ENCODE results near the gene DDX49.

Gene DDX49

GRCh38 chr19:18919086-18919899, at the start of gene DDX49, which contains the start of gene COPE:
Gene DDX49, plus strand, starts transcription at chr19:18919715. Its CDS starts 27 bp downstream, at chr19:18919742.
Gene COPE, minus strand, starts transcription at chr19:18919387. Its CDS starts 39 bp downstream, at chr19:18919348.
- peak within 1 kb of the TSS; percentile 75 for H3K27ac ChIP-seq (ENCODE audit: low read depth, low read length)
- TF ChIP-seq EZH2phosphoT487 (conservative IDR thresholded peaks at IDR 0.05; ENCODE audit: low read length) (no peak), CTCF (IDR thresholded peaks at IDR 0.05; ENCODE audit: insufficient read depth, low read length, poor library complexity, severe bottlenecking) (no peak)
- peak within 1 kb of the TSS; percentile 82 for H3K9ac ChIP-seq (ENCODE audit: low read length)
- H4K20me1 ChIP-seq (ENCODE audit: low read depth, low read length): no peaks in the 10 kb centered on the region; the same call in 1 of the 2 replicates
- no peaks in the 10 kb centered on the region for H3K9me2 ChIP-seq (replicated peaks; ENCODE audit: insufficient read depth, low read length)
- H3K36me3 ChIP-seq (ENCODE audit: low read length): no peaks in the 10 kb centered on the region
- H3K4me2 ChIP-seq (ENCODE audit: low read depth, low read length, poor library complexity, severe bottlenecking): peak within 1 kb of the TSS; percentile 89
- no peaks in the 10 kb centered on the region for H3K27me3 ChIP-seq (ENCODE audit: low read length)
- H3K9me3 ChIP-seq (ENCODE audit: insufficient read depth, low read length): no peaks in the 10 kb centered on the region
- H2AFZ ChIP-seq (ENCODE audit: low read depth, low read length, severe bottlenecking): peak within 1 kb of the TSS; percentile 43
- peak within 1 kb of the TSS; percentile 94 for H3K4me3 ChIP-seq (ENCODE audit: insufficient read depth, low read length, poor library complexity, severe bottlenecking)
- H3F3A ChIP-seq (ENCODE audit: insufficient read depth): peaks cover 6% of the 10 kb centered on the region; the same call in 1 of the 2 replicates
- H3K79me2 ChIP-seq (ENCODE audit: insufficient read depth, low read length): peaks cover 62% of the 10 kb centered on the region

DNA sequence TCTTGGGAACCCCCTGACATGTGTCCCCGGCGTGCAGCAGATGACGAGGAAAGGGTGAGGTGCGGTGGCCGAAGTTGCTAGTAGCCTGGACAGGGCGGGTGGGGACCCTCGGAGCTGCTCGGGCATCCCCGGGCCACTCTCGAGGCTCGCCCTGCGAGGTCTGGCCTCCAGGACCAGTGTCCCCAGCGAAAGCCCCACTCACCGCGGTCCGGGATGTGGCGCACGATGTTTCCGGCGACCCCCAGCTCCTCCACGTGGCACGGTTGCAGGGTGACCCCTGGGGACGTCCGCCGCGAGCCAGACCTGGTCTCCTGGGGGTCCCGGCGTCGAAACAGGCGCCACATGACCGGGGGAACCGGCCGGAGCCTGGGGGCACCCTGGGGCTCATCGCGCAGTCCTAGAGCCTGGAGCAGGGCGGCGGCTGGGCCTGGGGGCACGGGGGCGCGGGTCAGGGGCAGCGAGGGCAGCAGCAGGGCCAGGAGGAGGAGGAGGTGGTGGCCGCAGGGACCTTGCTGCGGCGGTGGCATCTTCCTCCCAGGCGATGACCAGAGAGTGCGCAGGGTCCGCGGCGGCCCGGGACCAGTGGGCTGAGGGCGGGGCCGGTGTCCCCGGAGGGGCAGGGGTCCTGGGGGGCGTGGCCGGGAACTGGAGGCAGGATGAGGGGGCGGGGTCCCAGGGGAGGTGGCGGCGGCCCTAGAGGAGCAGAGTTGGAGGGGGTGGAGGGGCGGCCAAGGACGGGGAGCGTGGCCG, 49.6 kb upstream of the DDX49 start:
- Histone ChIP-seq H3K79me2 (ENCODE audit: insufficient read depth, low read length) (no peaks in the 10 kb centered on the region), H2AFZ (ENCODE audit: low read depth, low read length, severe bottlenecking) (no peak overlapping the region), H3K4me3 (ENCODE audit: insufficient read depth, low read length, poor library complexity, severe bottlenecking) (no peak overlapping the region), H3K9ac (ENCODE audit: low read length) (no peak overlapping the region), H3K9me2 (replicated peaks; ENCODE audit: insufficient read depth, low read length) (no peaks in the 10 kb centered on the region), H3K36me3 (ENCODE audit: low read length) (peaks cover 4% of the 10 kb centered on the region; the same call in 1 of the 2 replicates), H3K9me3 (ENCODE audit: insufficient read depth, low read length) (no peaks in the 10 kb centered on the region), H3K27ac (ENCODE audit: low read depth, low read length) (no peak overlapping the region), H3K27me3 (ENCODE audit: low read length) (no peaks in the 10 kb centered on the region), H3K4me2 (ENCODE audit: low read depth, low read length, poor library complexity, severe bottlenecking) (no peak overlapping the region), H4K20me1 (ENCODE audit: low read depth, low read length) (no peaks in the 10 kb centered on the region), H3F3A (ENCODE audit: insufficient read depth) (no peaks in the 10 kb centered on the region)
- TF ChIP-seq CTCF (IDR thresholded peaks at IDR 0.05; ENCODE audit: insufficient read depth, low read length, poor library complexity, severe bottlenecking) (no peak), EZH2phosphoT487 (conservative IDR thresholded peaks at IDR 0.05; ENCODE audit: low read length) (no peak)

DNA sequence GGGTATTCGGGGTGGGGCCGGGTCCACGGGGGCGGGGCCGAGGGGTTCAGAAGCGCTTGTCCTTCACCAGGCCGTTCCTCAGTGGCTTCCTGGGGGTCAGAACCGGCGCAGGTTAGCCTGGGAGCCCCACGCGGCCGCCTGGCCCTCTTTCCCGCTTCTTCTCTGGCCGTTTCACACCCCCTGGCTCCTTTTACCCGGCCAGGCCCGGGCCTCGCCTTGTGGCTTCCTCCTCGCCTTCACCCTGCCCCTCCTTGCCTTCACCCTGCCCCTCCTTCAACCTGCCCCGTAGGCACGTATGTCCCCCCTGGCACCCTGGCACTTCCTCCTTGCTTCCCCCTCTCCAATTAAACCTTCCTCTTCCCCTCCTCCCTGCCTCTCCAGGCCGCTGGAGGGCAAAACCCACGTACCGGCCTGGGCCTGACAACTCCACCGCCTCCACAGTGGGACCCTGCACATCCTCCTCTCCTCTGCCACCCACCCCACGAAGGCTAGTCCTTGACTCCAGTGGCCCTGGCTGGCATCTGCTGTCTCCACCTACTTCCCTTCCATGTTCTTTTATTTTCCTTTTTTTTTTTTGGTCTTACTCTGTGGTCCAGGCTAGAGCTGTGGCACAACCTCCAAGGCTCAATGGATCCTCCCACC, 48.9 kb upstream of the DDX49 start:
- H4K20me1 ChIP-seq (ENCODE audit: low read depth, low read length): no peaks in the 10 kb centered on the region
- no peaks in the 10 kb centered on the region for H3K9me3 ChIP-seq (ENCODE audit: insufficient read depth, low read length)
- H3K27ac ChIP-seq (ENCODE audit: low read depth, low read length): no peak overlapping the region
- no peak overlapping the region for H3K4me2 ChIP-seq (ENCODE audit: low read depth, low read length, poor library complexity, severe bottlenecking)
- H3K27me3 ChIP-seq (ENCODE audit: low read length): no peaks in the 10 kb centered on the region
- H3K4me3 ChIP-seq (ENCODE audit: insufficient read depth, low read length, poor library complexity, severe bottlenecking): no peak overlapping the region
- H3K36me3 ChIP-seq (ENCODE audit: low read length): peaks cover 4% of the 10 kb centered on the region; the same call in 1 of the 2 replicates
- TF ChIP-seq CTCF (IDR thresholded peaks at IDR 0.05; ENCODE audit: insufficient read depth, low read length, poor library complexity, severe bottlenecking): no peak
- TF ChIP-seq EZH2phosphoT487 (conservative IDR thresholded peaks at IDR 0.05; ENCODE audit: low read length): no peak
- H3K79me2 ChIP-seq (ENCODE audit: insufficient read depth, low read length): no peaks in the 10 kb centered on the region
- no peak overlapping the region for H2AFZ ChIP-seq (ENCODE audit: low read depth, low read length, severe bottlenecking)
- H3K9ac ChIP-seq (ENCODE audit: low read length): no peak overlapping the region
- no peaks in the 10 kb centered on the region for H3F3A ChIP-seq (ENCODE audit: insufficient read depth)
- H3K9me2 ChIP-seq (replicated peaks; ENCODE audit: insufficient read depth, low read length): no peaks in the 10 kb centered on the region
